Caco-2 (cell line): Measurements from ENCODE around the gene LRRN3. TPM values are rescaled to one million over a fixed set of nuclear protein-coding genes. Genes with fewer than 3 reads are reported as not detected.

Experiments used
- BruUV-seq: library from RNA; stranded (reverse); fragments of 400-500 nt; replicated peaks from 2 replicates; lab custom pipeline; 2021; lab: Mats Ljungman, UMichigan
- CTCF ChIA-PET: fragments of 300-600 bp; sonication (Branson Sonifier 250); formaldehyde crosslinking; loops from one replicate; lab custom pipeline; 2022; ENCODE audit warnings: antibody characterized with exemption; lab: Charles Lee
- POLR2A ChIA-PET: fragments of 300-600 bp; sonication (Branson Sonifier 250); formaldehyde crosslinking; loops from one replicate; lab custom pipeline; 2022; ENCODE audit warnings: antibody characterized with exemption; lab: Charles Lee
- DNase-seq, 2 experiments: peaks; one replicate each; pipeline versions ENCODE4 v3.0.0 to v3.0.0-alpha.2; 2020 to 2022
- H3K27me3 ChIP-seq: replicated peaks from 2 replicates; pipeline ENCODE4 v1.6.0; 2011; ENCODE audit warnings: low read length; ENCODE audit not compliant: control insufficient read depth, insufficient read depth
- H3K36me3 ChIP-seq: 2 replicates; pipeline ENCODE4 v1.5.1; 2011; ENCODE audit warnings: low read length; ENCODE audit not compliant: control insufficient read depth, insufficient read depth
- H3K4me1 ChIP-seq: fragments of 250-450 bp; sonication (Bioruptor Pico); 2 replicates; pipeline ENCODE4 v1.5.1; 2020; ENCODE audit warnings: mild to moderate bottlenecking
- H3K4me3 ChIP-seq: 2 replicates; pipeline ENCODE4 v1.5.1; 2011; ENCODE audit warnings: low read depth, mild to moderate bottlenecking, control low read depth, low read length
- H3K9me3 ChIP-seq: fragments of 250-450 bp; sonication (Bioruptor Pico); 2 replicates; pipeline ENCODE4 v1.5.1; 2020; ENCODE audit warnings: mild to moderate bottlenecking, moderate library complexity
- H3K27ac Mint-ChIP-seq: one replicate; pipeline ENCODE4 v1.8.0; 2022; ENCODE audit warnings: mixed read lengths; ENCODE audit not compliant: unreplicated experiment
- H3K27me3 Mint-ChIP-seq: one replicate; pipeline ENCODE4 v1.8.0; 2022; ENCODE audit warnings: mixed read lengths; ENCODE audit not compliant: insufficient read depth, unreplicated experiment
- H3K36me3 Mint-ChIP-seq: one replicate; pipeline ENCODE4 v1.8.0; 2022; ENCODE audit warnings: mild to moderate bottlenecking, mixed read lengths; ENCODE audit not compliant: insufficient read depth, unreplicated experiment
- H3K4me1 Mint-ChIP-seq: one replicate; pipeline ENCODE4 v1.8.0; 2022; ENCODE audit warnings: low read depth, mixed read lengths; ENCODE audit not compliant: unreplicated experiment
- H3K4me3 Mint-ChIP-seq: one replicate; pipeline ENCODE4 v1.8.0; 2022; ENCODE audit warnings: mild to moderate bottlenecking, moderate library complexity, mixed read lengths; ENCODE audit not compliant: unreplicated experiment
- H3K9me3 Mint-ChIP-seq: one replicate; pipeline ENCODE4 v1.8.0; 2022; ENCODE audit warnings: mixed read lengths; ENCODE audit not compliant: unreplicated experiment
- CTCF ChIP-seq, 2 experiments: fragments of 200-600 bp in 1 of 2; IDR thresholded peaks; 1 replicate in 1 of 2; 2 replicates in 1 of 2; pipeline versions ENCODE4 v1.5.1 to v1.8.0; 2011 to 2022; ENCODE audit warnings: antibody characterized with exemption in 1 of 2, control low read depth in 1 of 2, inconsistent platforms in 1 of 2, low read depth in 1 of 2, low read length in 1 of 2, mild to moderate bottlenecking in 1 of 2, moderate library complexity in 1 of 2; ENCODE audit not compliant: insufficient read depth in 1 of 2, severe bottlenecking in 1 of 2, unreplicated experiment in 1 of 2
- intact Hi-C: fragments of 100-400 bp; cut with micrococcal nuclease; formaldehyde crosslinking; loops from one replicate; pipeline ENCODE4 v1.10.0; 2022; ENCODE audit not compliant: unreplicated experiment
- total RNA-seq: library from RNA; stranded (reverse); gene quantifications from 2 replicates; pipeline ENCODE4 v1.2.3, GENCODE V29; 2022

Gene LRRN3
- total RNA-seq, 1 experiment from 2014 or later = 0.68 TPM

- Histone ChIP-seq H3K9me3 (no peaks in the 10 kb centered on the region), H3K27me3 (no peaks in the 10 kb centered on the region), H3K4me3 (no peak overlapping the region), H3K36me3 (no peaks in the 10 kb centered on the region), H3K4me1 (no peaks in the 10 kb centered on the region)
- H3K27ac Mint-ChIP-seq = no peak overlapping the region
- H3K9me3 Mint-ChIP-seq = no peaks in the 10 kb centered on the region
- CTCF ChIA-PET = no interaction called here
- no peaks in the 10 kb centered on the region for H3K27me3 Mint-ChIP-seq
- no peak overlapping the region for H3K4me3 Mint-ChIP-seq
- POLR2A ChIA-PET = no interaction called here
- DNase-seq = no peak
- no peak for TF ChIP-seq CTCF (IDR thresholded peaks at IDR 0.05; ENCODE audit: insufficient read depth in 1 of 2, low read depth in 1 of 2, low read length in 1 of 2, severe bottlenecking in 1 of 2, unreplicated experiment in 1 of 2)
- BruUV-seq = no TSS peak
- intact Hi-C loops = no loop called here
- no peaks in the 10 kb centered on the region for H3K36me3 Mint-ChIP-seq
- no peaks in the 10 kb centered on the region for H3K4me1 Mint-ChIP-seq
Measured at GRCh38 chr7:111138586-111138985, 47.7 kb downstream of the LRRN3 start.

DNA sequence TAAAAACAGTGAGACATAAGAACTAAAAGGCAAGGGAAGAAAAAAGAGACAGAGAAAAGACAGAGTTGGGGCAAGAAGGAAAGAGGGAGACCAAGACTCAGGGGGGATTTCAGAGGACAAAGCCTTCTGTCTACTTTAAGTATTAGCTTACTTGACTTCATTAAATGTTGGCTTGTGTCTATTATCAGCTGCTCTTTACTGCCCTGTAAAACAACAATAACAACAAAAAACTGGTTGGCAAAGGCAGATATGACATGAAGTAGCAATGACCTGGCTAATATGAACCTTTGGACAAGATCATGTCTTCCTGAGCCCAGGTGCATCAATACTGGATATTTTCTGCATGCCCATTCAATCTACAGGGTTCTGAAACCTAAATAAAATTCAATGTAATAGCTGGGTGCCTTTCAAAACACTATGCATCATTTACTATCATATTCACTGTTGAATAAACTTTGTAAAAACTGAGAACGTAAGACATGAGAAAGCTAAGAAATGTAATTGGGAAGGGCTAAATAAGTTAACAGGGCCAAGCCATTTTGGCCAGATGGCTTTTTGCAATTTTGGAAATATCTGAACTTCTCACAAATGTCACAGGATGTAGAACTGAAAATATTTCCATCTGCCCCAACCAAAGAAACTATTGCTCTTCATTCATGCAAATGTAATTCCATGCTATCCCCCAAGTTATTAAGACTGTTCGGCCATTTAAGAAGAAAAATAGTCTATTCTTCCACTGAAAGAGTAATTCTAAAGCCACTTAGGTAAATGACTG is 49.4 kb downstream of the LRRN3 start:
- H3K27ac Mint-ChIP-seq = no peak overlapping the region
- DNase-seq = no peak
- H3K4me3 Mint-ChIP-seq = no peak overlapping the region
- H3K36me3 Mint-ChIP-seq = no peaks in the 10 kb centered on the region
- Histone ChIP-seq H3K4me1 (no peaks in the 10 kb centered on the region), H3K36me3 (no peaks in the 10 kb centered on the region), H3K27me3 (no peaks in the 10 kb centered on the region), H3K9me3 (no peaks in the 10 kb centered on the region), H3K4me3 (no peak overlapping the region)
- intact Hi-C loops = no loop called here
- H3K4me1 Mint-ChIP-seq = no peaks in the 10 kb centered on the region
- ChIA-PET POLR2A (no interaction called here), CTCF (interaction anchor here (0.6 kb wide), 1 partner anchor 971 kb away, joined by 3 read pairs; no protein-coding TSS in a partner anchor)
- TF ChIP-seq CTCF (IDR thresholded peaks at IDR 0.05; ENCODE audit: insufficient read depth in 1 of 2, low read depth in 1 of 2, low read length in 1 of 2, severe bottlenecking in 1 of 2, unreplicated experiment in 1 of 2) = no peak
- no peaks in the 10 kb centered on the region for H3K9me3 Mint-ChIP-seq
- no TSS peak for BruUV-seq
- no peaks in the 10 kb centered on the region for H3K27me3 Mint-ChIP-seq

GRCh38 chr7:111145472-111145871 is 54.5 kb downstream of the LRRN3 start:
- intact Hi-C loops = no loop called here
- no peak for DNase-seq
- H3K27ac Mint-ChIP-seq = no peak overlapping the region
- no peaks in the 10 kb centered on the region for H3K4me1 Mint-ChIP-seq
- no peaks in the 10 kb centered on the region for H3K9me3 ChIP-seq
- no peaks in the 10 kb centered on the region for H3K36me3 ChIP-seq
- no TSS peak for BruUV-seq
- TF ChIP-seq CTCF (IDR thresholded peaks at IDR 0.05; ENCODE audit: insufficient read depth in 1 of 2, low read depth in 1 of 2, low read length in 1 of 2, severe bottlenecking in 1 of 2, unreplicated experiment in 1 of 2) = no peak
- H3K4me3 ChIP-seq = no peak overlapping the region
- POLR2A ChIA-PET = no interaction called here
- H3K9me3 Mint-ChIP-seq = no peaks in the 10 kb centered on the region
- CTCF ChIA-PET = no interaction called here
- no peaks in the 10 kb centered on the region for H3K4me1 ChIP-seq
- no peak overlapping the region for H3K4me3 Mint-ChIP-seq
- H3K36me3 Mint-ChIP-seq = no peaks in the 10 kb centered on the region
- H3K27me3 Mint-ChIP-seq = no peaks in the 10 kb centered on the region
- H3K27me3 ChIP-seq = no peaks in the 10 kb centered on the region
